Psoas muscle (tissue), 8 donors: ENCODE results near the gene MAP7. TPM values are rescaled to one million over a fixed set of nuclear protein-coding genes. Genes with fewer than 3 reads are reported as not detected.
"Not testable (repeated sequence)": the region's sequence is repeated elsewhere in the genome, so short reads cannot be mapped to it uniquely, and the experiment has no call there.

Experiments
- ATAC-seq, 4 donors: fragments of 200-7000 bp; cut with Tn5 transposase; one replicate each; pipeline ENCODE4 v1.9.1; 2020; ENCODE audit warnings: moderate library complexity in 3 of 4, mild to moderate bottlenecking in 2 of 4
- DNase-seq, 2 donors: peaks; one replicate each; pipeline ENCODE4 v3.0.0-alpha.2; 2020
- H3K27ac ChIP-seq: fragments of 200-600 bp; one replicate; pipeline ENCODE4 v1.8.0; 2022
- H3K27me3 ChIP-seq, 3 donors: fragments of 200-600 bp in 1 of 3; one replicate each; pipeline versions ENCODE4 v1.6.1 to v1.8.0; 2013 to 2022; ENCODE audit warnings: low read length in 2 of 3, mild to moderate bottlenecking in 2 of 3, moderate library complexity in 1 of 3; ENCODE audit not compliant: insufficient read depth in 3 of 3
- H3K36me3 ChIP-seq, 2 donors: fragments of 200-600 bp in 1 of 2; one replicate each; pipeline versions ENCODE4 v1.6.1 to v1.8.0; 2013 to 2022; ENCODE audit warnings: low read depth in 1 of 2, mild to moderate bottlenecking in 1 of 2, moderate library complexity in 1 of 2; ENCODE audit not compliant: insufficient read depth in 1 of 2
- H3K4me1 ChIP-seq: fragments of 200-600 bp; one replicate; pipeline ENCODE4 v1.8.0; 2022
- H3K4me3 ChIP-seq: fragments of 200-600 bp; one replicate; pipeline ENCODE4 v1.8.0; 2022; ENCODE audit warnings: mild to moderate bottlenecking
- H3K9me3 ChIP-seq: fragments of 200-600 bp; one replicate; pipeline ENCODE4 v1.8.0; 2022
- CTCF ChIP-seq: fragments of 200-600 bp; IDR thresholded peaks from one replicate; pipeline ENCODE4 v1.8.0; 2022; ENCODE audit warnings: antibody characterized with exemption
- WGBS, 3 donors: extraction: QIAGEN DNeasy Blood & Tissue Kit; methylation state at CpG; one replicate each; pipeline versions ENCODE4 v1.1.6 to v1.1.7; 2013; 5-methylcytosine and 5-hydroxymethylcytosine counted together
- intact Hi-C, 2 donors: fragments of 100-400 bp; cut with DNase I; formaldehyde crosslinking; loops; one replicate each; pipeline versions ENCODE4 v1.11.0 to v1.14.2; 2022
- polyA plus RNA-seq, 3 donors: library from polyadenylated mRNA; stranded (reverse); fragments of 200-250 nt; gene quantifications; one replicate each; pipeline ENCODE4 v1.2.3, GENCODE V29; 2013
- total RNA-seq, 4 donors: library from RNA; stranded (reverse); fragmentation: NEBNext Ultra II Directional in 2 of 4; extraction: Animal tissue kit (Norgen Biotek cat#: 25700) in 2 of 4; gene quantifications; one replicate each; pipeline versions ENCODE4 v1.2.1 to v1.2.4, GENCODE V29; 2021 to 2023
- donor health status: healthy with polysubstance abuse.
- donor health status: DM: no; HTN: no; CAD: no; lungs with moderate emphysema.
- donor health status: Bipolar disorder and iron deficiency.
- donor health status: healthy.
- donor health status: DM: yes; HTN: yes; CAD: no.
- donor health status: DM: no; HTN: no; CAD: no.
- donor health status: DM: no; HTN: no; CAD: no.
- donor health status: DM: yes; HTN: yes; CAD: no.

Gene MAP7
- total and polyA plus RNA-seq, 7 donors, result 0.10 to 0.94 (median 0.32) TPM

- no peak for ATAC-seq
- Histone ChIP-seq H3K4me3 (no peak overlapping the region), H3K4me1 (no peaks in the 10 kb centered on the region), H3K27me3 (peaks cover 0 to 3% (median 0%) of the 10 kb centered on the region in 3 donors), H3K36me3 (no peaks in the 10 kb centered on the region), H3K27ac (no peak overlapping the region), H3K9me3 (no peaks in the 10 kb centered on the region)
- DNase-seq, result no peak
- WGBS, 3 donors, result 80 to 83% (median 83%) methylated on average over 6 of the region's 6 CpGs
- no peak for TF ChIP-seq CTCF
- intact Hi-C loops, result no loop called here
Observed at GRCh38 chr6:136404627-136405419, 145.4 kb downstream of the MAP7 start.

GRCh38 chr6:136404007-136404406 is 146.2 kb downstream of the MAP7 start:
- TF ChIP-seq CTCF, result no peak
- no peaks in the 10 kb centered on the region for H3K4me1 ChIP-seq
- H3K27ac ChIP-seq, result no peak overlapping the region
- H3K4me3 ChIP-seq, result no peak overlapping the region
- DNase-seq (no peak), ATAC-seq (no peak)
- intact Hi-C loops, result no loop called here
- no peaks in the 10 kb centered on the region for H3K36me3 ChIP-seq
- no peaks in the 10 kb centered on the region for H3K9me3 ChIP-seq
- no peaks in the 10 kb centered on the region for H3K27me3 ChIP-seq
- 66 to 72% (median 72%) methylated on average over 3 of the region's 3 CpGs for WGBS, 3 donors

- 73 to 77% (median 74%) methylated on average over 6 of the region's 6 CpGs for WGBS, 3 donors
- H3K9me3 ChIP-seq, result no peaks in the 10 kb centered on the region
- no peak for TF ChIP-seq CTCF
- H3K4me3 ChIP-seq, result no peak overlapping the region
- H3K27me3 ChIP-seq, result no peaks in the 10 kb centered on the region
- intact Hi-C loops, result no loop called here
- no peaks in the 10 kb centered on the region for H3K36me3 ChIP-seq
- no peak overlapping the region for H3K27ac ChIP-seq
- ATAC-seq (peak in 1 of 4 donors; percentile 35), DNase-seq (no peak)
- H3K4me1 ChIP-seq, result no peaks in the 10 kb centered on the region
Observed at GRCh38 chr6:136403110-136403980, 146.9 kb downstream of the MAP7 start.

- H3K27me3 ChIP-seq, result no peaks in the 10 kb centered on the region
- no peak for TF ChIP-seq CTCF
- H3K36me3 ChIP-seq, result no peaks in the 10 kb centered on the region
- no peak for ATAC-seq
- no peaks in the 10 kb centered on the region for H3K4me1 ChIP-seq
- 88 to 90% (median 90%) methylated on average over 3 of the region's 3 CpGs for WGBS, 3 donors
- intact Hi-C loops, result no loop called here
- H3K4me3 ChIP-seq, result no peak overlapping the region
- DNase-seq, result no peak
- no peak overlapping the region for H3K27ac ChIP-seq
- no peaks in the 10 kb centered on the region for H3K9me3 ChIP-seq
Observed at GRCh38 chr6:136401749-136402148, 148.5 kb downstream of the MAP7 start.

GRCh38 chr6:136401236-136401635 is 149.0 kb downstream of the MAP7 start:
- DNase-seq, H3K4me1 ChIP-seq, H3K27me3 ChIP-seq, H3K4me3 ChIP-seq, H3K9me3 ChIP-seq, intact Hi-C loops, H3K27ac ChIP-seq, H3K36me3 ChIP-seq, ATAC-seq: not testable (repeated sequence)
- 91 to 96% (median 95%) methylated on average over 3 to 4 of the region's 4 CpGs for WGBS, 3 donors
